Sciatic nerve (tissue), 2 donors: ENCODE measurements around the gene PCSK7. TPM values are rescaled to one million over a fixed set of nuclear protein-coding genes. Genes with fewer than 3 reads are reported as not detected.

Experiments
- ATAC-seq: fragments of 200-7000 bp; cut with Tn5 transposase; one replicate; pipeline ENCODE4 v1.9.1; 2020; ENCODE audit warnings: mild to moderate bottlenecking, moderate library complexity
- DNase-seq: peaks from one replicate; pipeline ENCODE4 v3.0.0-alpha.2; 2020; ENCODE audit warnings: low spot score
- intact Hi-C: fragments of 100-400 bp; cut with DNase I; formaldehyde crosslinking; loops from one replicate; pipeline ENCODE4 v1.14.2; 2022
- total RNA-seq: library from RNA; stranded (reverse); fragmentation: NEBNext Ultra II Directional; extraction: Animal tissue kit (Norgen Biotek cat#: 25700); gene quantifications from one replicate; pipeline ENCODE4 v1.2.1, GENCODE V29; 2021
- donor health status: DM: no; HTN: no; CAD: no.
- donor health status: DM: no; HTN: no; CAD: no.

The PCSK7 gene
- total RNA-seq, 1 donor from 2014 or later: 68.7 TPM

DNA sequence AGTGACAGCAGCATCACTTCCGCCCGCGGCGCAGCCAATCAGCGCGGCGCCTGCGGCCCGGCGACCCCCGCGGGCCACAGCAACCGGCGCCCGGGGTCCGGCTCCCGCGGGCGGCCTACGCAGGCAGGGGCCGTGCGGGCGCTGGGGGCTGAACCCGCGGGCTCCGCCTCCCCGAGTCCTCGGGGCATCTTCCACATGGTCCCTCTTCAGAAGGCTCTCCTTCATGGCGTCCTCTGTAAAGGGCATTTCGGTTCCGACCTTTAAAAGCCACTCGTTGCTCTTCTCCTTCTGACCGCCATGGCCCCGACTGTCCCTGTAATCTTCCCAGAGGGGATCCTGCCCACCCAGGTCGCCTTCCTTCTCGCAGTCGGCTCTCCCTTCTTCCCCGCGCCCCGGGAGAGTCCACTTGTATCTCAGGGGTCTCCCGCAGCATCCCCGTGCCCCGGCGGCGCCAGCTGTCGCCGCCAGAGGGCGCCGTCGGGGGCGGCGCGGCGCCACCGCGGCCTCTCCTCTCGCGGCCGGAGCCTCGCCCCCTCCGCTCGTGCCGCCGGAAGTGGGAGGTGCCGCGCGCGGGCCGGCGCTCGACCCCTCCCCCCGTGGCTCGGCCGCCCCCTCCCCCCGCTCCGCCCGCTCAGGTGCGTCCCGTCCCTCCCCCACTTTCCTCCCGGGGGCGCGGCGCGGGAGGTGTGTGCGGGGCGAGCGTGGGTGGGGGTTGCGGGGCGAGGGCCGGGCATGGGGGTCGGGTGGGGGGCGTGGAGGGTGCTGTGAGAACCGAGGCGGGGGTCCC lies 412 bp upstream of the PCSK7 start, which contains the start of gene RNF214:
Gene RNF214, plus strand, starts transcription at position 580 of the 787 bp plus-strand sequence. CDS start 1,602 bp downstream, outside the sequence.
- peak; percentile 82 for ATAC-seq
- intact Hi-C loops: no loop called here
- peak; percentile 85 for DNase-seq

DNA sequence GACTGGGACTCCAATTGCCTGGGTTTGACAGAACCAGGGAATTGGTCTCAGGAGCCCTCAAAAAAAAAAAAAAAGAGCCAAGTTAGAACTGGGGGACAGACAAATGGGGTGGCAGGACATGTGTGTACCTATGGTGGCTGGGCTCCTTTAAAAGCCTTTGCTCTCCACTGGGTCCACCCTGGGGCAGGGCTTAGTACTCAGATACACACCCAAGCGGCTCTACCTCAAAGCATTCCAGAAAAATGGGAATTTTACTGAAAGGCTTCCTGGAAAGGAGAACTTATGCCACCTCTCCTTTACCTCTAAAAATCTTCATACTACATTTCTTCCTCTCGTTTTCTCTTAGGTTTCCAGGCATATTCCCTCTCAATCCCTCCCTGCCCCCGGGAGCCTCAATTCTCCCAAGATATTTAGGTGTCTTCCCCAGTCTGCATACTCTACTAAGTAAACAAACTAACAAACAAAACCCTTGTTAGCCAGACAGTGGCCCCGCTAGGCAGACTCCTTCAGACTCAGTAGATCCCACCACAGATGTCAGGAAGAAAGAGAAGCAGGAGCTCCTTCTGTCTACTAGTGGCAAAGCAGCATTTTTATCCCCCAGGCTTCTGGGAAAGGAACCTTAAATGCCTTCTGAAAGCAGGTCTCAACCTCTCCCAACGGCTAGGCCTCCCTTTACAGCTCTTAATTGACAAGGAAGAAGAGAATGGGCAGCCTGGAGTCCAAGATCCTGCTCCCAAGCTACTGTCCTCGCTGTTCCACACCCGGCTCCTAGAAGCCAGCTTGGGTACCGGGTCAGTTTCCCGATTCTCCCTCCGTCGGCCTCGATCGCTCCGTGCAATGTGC lies 653 bp downstream of the PCSK7 start:
- ATAC-seq (no peak), DNase-seq (no peak)
- intact Hi-C loops: no loop called here

DNA sequence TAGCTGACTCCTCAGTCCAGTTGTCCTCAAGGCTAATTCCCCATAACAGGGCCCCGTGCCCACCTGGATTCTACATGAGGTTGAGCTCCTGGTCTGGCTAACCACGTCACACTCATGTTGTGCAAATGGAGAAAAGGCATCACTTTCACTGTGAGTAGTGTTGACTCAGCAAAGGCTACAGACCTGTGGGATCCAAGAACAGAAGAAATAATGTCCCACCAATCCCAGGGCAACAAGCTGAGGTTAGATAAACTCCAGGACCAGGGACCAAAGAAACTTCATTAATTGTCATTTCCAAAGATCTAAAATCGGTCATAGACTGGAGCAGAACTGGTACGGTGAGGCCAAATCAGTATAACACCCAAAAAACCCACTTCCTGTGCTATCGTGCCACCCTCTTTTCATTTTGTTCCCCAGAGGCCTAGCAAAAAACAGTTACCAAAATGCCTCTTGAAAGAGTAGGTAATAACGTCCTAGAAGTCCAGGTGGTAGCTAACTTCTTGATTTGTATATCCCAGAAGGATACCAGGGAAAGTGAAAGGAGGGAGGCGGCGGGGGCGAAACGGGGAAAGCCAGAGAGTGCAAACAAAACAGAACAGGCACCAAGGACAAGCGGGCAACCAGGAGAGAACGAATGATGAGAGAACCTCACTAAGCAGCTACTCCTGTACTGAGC lies 1.4 kb downstream of the PCSK7 start:
- intact Hi-C loops: no loop called here
- ATAC-seq: no peak
- no peak for DNase-seq

DNA sequence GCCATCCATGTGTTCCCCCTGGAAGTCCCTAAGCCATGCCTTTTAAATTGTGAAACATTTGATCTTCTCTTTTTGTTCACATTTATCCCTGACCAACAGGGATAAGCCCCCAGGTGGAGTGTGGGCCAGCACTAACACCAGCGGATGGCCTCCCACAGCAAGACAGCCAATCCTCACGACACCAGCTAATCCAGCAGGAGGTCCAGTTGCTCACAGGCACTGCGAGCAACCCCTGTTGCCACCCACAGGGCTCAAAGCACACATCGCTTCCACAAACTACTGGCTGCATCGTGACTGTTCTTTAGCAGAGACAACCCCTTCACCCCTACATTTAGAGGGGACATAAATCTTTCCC lies 2.0 kb downstream of the PCSK7 start:
- DNase-seq (no peak), ATAC-seq (no peak)
- intact Hi-C loops: loop anchor here (10.0 kb wide), 2 partner anchors 355 to 435 kb away; partner anchors contain the start of gene APOA5

DNA sequence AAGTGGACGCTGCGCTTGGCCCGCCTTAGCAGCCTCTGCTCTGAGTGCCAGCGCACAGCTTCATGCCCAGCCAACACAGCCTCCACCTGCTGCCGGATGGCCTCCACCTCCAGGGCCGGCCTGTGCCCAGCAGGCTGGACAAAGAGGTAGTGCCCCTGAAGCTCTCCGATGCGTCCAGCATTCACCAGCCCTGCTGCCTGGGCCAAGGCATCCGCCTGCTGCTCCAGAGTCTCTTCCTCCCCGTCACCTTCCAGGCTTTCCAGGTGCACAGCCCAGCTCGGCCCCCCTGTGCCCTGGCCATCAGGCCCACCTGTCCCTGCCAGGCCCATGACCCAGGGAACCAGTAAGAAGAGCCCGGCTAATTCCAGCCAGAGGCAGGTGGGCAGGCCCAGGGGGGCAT lies 2.5 kb downstream of the PCSK7 start:
- intact Hi-C loops: loop anchor here (10.0 kb wide), 2 partner anchors 355 to 435 kb away; partner anchors contain the start of gene APOA5
- no peak for DNase-seq
- no peak for ATAC-seq

DNA sequence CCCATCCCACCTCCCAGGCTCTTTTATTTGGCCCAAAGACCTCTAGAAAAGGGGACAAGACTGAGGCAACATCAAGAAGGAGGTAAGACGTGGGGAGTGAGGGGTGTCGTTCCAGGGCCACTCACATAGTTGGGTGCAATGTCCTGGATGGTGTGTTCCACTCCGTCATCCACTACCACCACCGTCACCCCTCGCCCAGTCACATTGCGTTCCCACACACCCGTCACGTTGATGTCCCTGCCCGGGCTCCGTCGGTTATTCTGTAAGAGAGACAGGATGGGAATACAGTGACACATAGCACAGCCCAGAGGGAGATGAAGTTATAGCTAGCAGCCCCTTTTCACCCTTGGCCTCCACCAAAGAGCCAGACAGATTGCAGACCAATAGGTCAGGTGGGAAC lies 3.8 kb downstream of the PCSK7 start:
- DNase-seq (no peak), ATAC-seq (no peak)
- intact Hi-C loops: loop anchor here (10.0 kb wide), 2 partner anchors 353 to 433 kb away; partner anchors contain the start of gene APOA5

DNA sequence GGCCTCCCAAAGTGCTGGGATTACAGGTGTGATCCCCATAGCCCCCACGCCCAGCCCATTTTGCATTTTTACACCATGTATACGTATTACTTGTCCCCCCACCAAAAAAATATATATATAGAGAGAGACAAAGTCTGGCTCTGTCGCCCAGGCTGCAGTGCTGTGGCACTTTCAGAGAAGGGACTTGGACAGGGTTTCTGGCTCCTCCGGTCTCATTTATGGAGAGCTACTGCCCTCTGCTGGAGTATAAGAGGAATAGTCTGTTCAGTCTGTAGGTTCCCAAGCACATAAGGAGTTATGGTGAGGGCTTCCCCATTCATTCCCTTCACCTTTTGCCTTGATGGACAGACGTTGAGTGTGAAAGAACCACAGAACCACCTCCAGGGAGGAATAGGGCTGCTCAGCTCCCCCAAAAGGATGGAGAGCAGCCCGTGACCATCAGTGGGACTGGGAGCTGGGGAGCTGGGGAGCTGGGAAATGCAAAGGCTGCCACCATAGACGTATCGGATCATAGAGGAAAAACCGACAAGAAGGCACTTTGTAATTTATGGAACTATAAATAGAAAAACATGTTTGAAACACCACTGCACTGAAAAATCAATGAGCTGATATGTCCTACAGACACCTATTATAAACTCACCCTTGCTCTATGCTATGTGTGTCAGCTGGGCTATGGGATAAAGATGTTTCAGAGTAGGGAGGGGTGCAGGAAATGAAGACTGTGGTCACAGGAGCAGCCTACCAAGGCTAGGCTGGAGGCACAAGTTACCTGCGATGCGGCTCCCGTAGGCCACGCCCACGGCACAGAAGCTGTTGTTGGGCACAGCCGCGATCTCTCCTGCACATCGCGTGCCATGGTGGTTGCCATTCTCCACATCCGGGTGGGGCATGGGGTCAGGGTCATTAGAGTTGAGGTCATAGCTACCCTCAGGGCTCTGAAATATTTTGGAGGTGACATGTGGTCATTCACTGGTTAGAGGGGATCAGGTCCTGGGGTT lies 5.2 kb downstream of the PCSK7 start:
- intact Hi-C loops: loop anchor here (10.0 kb wide), 2 partner anchors 352 to 432 kb away; partner anchors contain the start of gene APOA5
- DNase-seq (peak; percentile 64), ATAC-seq (peak; percentile 57)

DNA sequence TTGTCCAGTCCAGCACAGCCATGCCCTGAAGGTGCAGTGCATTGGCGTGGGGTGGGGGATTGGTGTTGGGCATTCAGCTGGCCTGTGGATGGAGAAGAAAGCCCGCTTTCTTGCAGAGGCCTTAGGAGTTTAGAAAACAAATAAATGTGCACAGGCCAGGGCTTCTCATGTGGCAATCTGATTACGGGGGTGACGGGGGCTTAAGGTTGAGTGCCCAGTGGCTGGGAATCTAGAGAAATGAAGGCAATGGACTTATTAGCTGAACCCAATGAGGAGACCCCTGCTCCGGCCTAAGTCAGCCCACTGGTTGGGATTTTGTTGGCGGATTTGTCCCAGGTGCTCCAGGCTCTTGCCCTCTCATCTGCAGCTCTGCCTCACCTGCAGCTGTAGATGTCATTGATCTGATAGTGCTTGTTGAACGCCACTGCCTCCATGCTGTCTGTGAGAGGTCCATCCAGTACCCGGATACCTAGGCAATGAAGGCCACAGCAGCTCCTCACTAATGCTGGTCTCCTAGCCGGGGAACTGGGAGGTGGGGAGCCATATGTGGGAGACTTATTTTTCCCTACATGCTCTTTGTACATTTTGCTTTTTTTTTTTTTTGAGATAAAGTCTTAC lies 6.2 kb downstream of the PCSK7 start:
- ATAC-seq (no peak), DNase-seq (peak; percentile 52)
- intact Hi-C loops: loop anchor here (10.0 kb wide), 2 partner anchors 351 to 431 kb away; partner anchors contain the start of gene APOA5

DNA sequence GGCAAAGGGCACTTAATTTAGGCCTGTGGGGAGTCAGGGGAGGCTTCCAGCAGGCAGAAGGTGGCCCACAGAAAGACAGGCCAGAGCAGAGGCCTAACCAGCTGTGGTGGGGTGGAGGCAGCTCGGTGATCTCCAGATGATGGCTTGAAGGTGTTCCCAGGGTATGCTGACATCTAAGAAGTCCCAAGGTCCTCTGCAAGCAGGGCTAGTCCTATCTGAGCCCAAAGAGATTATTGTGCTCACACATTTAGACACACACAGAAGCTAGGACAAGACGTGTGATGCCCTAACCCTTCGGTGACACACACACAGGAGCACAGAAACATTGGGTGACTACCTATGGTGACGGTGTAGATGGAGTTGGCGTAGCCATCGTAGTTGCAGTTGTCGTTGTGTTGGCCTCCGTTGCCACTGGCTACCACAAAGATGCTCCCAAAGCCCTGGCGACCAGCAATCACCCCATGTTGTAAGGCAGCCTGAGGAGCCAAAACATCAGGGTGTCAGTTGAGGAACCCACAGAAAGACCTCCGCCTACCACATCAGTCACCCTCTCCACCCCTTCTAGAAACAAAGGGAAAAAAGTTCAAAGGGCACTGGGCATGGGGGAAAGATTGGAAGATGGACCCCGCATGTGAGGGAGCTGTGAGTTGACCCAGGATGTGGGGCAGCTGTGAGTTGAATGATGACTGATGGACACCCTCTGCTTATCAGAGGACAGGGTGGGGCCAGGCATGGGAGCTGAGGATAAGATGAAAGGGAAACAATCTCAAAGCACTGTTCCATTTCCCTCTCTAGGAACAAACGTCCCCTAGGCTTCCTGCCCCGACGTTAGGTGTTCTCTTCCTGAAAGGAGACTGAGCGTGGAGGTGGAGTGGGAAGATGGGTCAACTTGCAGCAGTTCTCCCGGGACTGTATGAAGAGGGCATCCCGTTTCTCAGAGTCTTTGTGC lies 7.9 kb downstream of the PCSK7 start:
- no peak for ATAC-seq
- intact Hi-C loops: loop anchor here (10.0 kb wide), 2 partner anchors 349 to 429 kb away; partner anchors contain the start of gene APOA5
- peak; percentile 45 for DNase-seq

DNA sequence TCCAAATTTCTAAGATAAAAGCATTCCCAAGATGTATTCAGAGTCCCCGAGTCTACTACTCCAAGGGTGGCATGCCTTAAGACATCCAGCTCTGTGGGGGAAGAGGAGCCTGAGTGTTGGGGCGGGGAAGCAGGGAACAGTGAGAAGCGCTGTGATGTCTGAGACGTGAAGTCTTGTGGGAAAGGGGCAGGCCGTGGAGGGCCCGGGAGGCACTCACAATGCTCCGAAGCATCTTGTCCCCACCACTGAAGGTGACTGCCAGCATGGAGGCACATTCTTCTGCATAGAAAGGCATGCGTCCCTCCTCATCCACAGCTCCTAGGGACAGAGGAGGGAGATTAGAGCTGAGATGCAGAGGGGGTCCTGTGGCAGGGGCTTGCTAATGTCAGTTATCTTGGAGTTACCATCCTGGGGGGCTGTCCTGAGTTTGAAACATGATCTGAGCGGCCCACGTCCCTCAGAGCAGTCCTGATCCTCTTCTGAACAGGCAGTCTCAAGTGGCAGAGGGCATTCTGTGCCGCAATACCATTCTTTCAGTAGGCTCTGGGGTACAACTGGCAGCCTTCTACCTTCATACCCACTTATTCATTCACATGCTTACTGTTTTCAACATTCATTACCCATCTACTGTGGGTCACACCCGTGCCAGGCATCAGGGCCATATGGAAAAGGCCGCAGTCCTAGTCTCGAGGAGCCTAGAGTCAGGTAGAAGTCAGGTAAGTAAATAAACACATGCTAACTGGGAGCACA lies 8.7 kb downstream of the PCSK7 start:
- no peak for ATAC-seq
- DNase-seq: peak; percentile 52
- intact Hi-C loops: loop anchor here (10.0 kb wide), 2 partner anchors 348 to 428 kb away; partner anchors contain the start of gene APOA5

DNA sequence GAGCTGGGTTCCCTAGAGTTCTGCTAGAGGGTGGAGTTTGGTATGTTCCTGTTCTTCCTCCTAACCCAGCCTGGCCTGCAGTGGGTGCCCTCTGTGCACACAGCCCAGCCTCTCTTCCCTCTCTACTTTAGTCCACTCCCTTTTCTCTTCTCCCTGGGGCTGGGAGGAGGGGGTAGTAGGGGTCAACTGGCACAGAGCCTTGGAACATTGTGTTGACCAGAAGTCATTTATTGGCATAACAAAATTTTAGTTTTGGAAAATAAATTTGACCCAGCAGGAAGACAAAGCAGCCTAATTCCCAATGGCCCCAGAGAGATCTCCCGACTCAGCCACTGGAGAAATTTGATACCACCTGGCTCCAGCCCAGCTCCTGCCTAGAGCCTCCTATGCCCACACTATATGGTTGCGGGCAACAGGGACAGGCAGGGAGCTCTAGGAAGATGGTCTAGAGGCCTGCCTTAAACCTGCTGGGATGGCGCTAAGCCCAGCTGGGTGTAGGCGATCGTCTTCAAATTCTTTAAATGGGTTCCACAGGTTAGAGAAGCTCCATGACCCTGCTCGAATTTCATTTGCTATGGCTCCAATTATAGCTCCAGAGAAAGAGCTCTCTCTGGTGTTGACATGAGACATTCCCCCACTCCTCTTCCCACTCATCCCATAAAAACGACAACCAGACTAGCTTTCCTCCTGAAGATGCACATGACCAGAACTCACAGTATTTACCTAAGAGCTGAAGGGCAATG lies 9.9 kb downstream of the PCSK7 start:
- peak; percentile 86 for ATAC-seq
- intact Hi-C loops: loop anchor here (10.0 kb wide), 2 partner anchors 347 to 427 kb away; partner anchors contain the start of gene APOA5
- peak; percentile 83 for DNase-seq

DNA sequence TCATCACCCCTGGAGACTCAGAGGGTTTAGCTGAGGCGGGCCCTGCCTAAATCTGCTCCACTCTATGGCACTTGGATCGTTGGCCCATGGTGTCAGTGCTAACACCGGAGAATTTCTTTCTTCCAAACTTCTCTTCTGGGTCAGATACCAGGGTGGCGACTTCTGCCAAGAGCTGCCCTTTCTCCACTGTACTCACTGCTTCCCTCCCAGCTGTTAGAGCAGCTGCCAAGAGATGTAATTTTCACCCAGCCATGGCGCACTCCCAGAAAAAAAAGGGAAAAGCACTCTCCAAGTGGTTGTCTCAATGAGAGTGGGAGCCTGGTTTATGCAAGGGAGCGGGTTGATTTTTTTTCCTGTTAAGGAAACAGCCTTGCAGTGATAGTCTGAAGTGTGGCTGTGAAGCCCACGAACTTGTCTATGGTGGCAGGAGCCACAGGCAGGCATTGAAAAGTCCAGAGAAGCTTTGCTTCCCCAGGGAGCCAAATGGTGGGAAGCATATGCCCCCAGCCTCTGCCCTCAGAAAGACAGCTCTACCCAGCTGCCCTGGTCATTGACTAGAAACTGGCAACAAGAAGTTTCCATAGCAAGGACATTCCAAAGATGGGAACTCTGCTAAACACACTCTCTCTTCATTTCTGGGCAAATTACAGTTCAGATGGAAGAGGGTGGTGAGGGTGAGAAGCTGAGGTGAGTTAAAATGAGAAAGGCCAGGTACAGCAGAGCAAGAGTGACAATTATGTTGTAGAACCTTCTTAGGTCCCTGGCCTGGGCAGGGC lies 10.7 kb downstream of the PCSK7 start:
- intact Hi-C loops: loop anchor here (10.0 kb wide), 2 partner anchors 346 to 426 kb away; partner anchors contain the start of gene APOA5
- DNase-seq (no peak), ATAC-seq (peak; percentile 8)

DNA sequence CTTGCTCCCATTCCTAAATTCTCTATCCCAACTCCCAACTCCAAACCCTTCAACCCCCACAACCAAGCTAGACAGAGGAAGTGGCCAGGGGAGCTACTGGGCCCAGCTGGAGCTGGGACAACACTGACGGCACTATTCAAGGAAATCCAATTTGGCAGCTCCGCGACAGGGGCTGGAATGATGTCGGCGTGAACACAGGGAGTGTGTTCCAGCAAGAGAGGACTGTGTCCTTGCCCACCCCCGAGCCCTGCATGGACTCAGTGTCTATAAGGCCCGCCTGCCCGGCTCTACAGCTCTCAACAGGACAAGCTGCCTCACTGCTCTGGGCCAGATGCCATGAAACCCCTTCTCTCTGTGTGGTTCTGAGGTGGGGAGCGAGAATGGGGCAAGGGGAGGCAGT lies 11.3 kb downstream of the PCSK7 start:
- ATAC-seq: peak; percentile 45
- DNase-seq: peak; percentile 72
- intact Hi-C loops: loop anchor here (10.0 kb wide), 2 partner anchors 346 to 426 kb away; partner anchors contain the start of gene APOA5

DNA sequence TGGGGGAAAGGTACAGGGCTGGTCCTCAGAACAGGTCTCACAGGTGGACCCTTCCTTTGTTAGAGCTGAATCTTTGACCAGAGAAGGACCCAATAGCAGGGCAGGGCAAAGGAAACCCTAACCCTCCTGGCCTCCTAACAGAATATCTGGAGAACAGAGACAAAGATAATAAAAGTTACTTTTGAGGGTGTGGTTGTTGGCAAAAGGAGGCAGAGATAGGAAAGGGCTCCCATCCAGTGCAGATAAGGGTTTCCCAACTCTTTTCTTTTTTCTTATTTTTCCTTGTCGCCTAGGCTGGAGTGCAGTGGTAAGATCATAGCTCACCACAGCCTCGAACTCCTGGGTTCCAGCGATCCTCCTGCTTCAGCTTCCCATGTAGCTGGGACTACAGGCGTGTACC lies 11.9 kb downstream of the PCSK7 start:
- DNase-seq: no peak
- no peak for ATAC-seq

More for the DNA sequence above, 11.9 kb downstream of the PCSK7 start:
- intact Hi-C loops: loop anchor here (10.0 kb wide), 2 partner anchors 345 to 425 kb away; partner anchors contain the start of gene APOA5
